ENCODE measurements around the gene CLDN14.

Gene CLDN14

DNA sequence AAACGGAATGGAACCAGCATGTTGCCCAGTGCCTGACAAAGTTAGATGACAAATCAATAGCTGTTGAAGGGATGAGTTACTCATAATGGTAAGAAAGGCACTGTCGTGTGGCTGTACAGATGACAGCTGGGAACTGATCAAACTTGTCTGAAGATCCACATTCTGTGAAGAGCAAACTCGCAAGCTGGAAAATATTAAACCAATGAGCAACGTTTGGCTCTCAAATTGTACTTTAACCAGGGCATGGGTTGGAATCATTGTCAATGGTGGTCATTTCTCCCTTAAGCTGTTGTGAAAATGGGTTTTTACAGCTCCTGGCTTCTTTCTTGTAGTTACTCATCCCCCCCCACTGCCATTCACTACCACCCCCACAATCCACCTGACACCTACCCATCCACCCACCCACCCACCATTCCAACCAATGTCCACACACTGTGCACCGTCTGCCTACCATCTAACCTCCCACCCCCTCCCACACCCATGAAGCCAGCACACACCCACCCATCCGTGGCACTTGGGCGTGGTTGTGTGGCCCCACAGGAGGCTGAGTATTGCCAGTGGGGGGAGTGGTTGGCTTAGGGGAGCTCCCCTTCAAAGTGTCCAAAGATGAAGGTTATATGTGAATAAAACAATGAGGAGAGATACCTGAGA is 46.7 kb downstream of the CLDN14 start:
- DNase-seq (ENCODE audit: low read depth in 2 of 2): no peak

DNA sequence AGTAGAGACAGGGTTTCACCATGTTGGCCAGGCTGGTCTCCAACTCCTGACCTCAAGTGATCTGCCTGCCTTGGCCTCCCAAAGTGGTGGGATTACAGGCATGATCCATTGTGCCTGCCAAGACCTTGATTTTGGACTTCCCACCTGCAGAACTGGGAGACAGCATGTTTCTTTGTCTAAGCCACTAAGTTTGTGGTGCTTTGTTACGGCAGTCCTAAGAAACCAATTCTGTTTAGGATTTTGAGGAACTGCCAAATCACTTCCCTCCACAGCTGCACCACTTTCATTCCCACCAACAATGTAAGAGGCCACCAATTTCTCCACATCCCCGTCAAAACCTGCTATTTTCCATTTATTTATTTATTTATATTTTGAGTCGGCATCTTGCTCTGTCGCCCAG is 48.7 kb downstream of the CLDN14 start:
- no peak for DNase-seq (ENCODE audit: low read depth in 2 of 2)

DNA sequence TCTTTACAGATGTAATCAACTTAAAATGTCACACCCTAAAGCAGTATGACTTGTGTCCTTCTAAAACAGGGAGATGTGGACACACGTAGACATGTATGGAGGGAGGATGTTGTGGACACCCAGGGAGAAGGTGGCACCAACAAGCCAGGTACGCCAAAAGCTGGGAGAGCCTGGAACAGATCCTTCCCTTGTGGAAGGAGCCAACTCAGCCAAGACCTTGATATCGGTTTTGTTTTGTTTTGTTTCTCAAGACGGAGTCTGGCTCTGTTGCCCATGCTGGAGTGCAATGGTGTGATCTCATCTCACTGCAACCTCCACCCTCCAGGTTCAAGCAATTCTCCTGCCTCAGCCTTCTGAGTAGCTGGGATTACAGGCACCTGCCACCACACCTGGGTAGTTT is 49.1 kb downstream of the CLDN14 start:
- no peak for DNase-seq (ENCODE audit: low read depth in 2 of 2)

DNA sequence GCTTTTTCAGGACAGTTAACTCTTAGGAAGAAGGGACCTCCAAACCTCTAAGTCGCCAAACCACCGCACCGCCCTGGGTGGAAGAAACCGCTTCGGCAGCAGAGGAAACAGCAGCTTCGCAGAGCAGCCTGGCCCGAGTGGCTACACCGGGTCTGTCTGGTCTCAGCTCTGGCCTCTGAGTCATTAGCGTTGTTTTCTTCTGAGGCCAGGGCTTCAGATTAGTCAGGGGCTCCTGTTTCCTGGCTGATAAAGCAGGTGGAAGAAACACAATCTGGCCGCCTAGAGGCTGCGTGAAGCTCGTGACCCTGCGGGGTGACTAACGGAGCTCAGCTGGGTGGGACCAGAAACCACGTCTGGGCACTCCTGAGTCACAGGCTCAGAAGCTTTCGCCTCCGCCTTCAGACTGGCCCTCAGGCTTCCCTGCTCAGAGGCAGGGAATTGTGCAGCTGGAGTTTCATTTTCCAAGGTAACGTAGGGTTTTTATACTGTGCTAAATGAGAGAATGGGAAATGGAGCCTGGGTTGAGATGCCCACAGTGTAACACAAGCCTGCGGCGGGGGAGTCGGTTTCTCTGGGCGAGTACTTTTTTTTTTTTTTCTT is 49.9 kb downstream of the CLDN14 start:
- peak; percentile 50 to 58 for DNase-seq (ENCODE audit: low read depth in 2 of 2)

DNA sequence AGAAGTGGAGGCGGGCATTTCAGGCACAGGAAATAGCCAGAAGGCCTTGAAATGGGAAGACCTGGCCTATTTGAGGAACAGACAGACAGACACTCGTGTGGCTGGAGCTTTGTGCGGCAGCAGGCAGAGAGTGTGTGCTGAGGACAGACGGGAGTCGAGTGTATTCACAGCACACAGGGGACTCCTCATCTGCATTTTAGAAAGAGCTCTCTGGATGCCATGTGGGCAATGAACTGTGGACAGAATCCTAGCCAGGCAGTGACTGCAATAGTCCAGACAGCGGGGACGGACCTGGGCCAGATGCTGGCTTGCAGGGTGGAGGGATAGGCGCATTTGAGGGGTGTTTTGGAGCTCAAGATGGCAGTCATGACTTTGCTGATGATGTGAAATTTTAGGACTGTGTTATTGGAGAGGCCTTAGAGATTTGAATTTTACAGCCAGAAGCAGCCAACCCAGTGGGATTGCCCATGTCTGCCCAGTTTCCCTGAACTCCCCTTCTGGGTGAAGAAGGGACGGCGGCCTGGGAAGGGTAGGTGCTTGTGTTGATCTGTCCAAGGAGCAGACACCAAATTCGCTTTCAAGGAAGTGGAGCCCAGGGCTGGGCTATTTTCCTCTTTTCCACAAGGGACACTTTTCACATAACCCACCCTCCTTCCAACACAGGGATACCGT is 51.0 kb downstream of the CLDN14 start:
- no peak for DNase-seq (ENCODE audit: low read depth in 2 of 2)

DNA sequence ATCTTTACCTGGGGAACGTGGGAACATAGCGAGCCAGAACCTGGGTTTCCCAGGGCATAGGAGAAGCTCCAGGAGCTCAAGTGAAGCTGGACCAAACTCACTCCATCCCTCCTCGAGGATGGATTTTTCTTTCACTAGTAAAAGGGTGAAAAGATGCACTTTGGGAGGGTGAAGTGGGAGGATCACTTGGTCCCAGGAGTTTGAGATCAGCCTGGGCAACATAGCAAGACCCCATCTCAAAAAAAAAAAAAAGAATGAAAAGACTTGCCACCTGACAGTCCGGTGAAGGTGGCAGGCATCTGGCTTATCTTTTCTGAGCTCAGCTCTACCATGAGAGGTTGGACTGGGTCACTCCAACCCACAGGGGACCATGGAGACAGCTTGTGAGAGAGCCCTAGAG is 52.4 kb downstream of the CLDN14 start:
- DNase-seq (ENCODE audit: low read depth in 2 of 2): no peak

DNA sequence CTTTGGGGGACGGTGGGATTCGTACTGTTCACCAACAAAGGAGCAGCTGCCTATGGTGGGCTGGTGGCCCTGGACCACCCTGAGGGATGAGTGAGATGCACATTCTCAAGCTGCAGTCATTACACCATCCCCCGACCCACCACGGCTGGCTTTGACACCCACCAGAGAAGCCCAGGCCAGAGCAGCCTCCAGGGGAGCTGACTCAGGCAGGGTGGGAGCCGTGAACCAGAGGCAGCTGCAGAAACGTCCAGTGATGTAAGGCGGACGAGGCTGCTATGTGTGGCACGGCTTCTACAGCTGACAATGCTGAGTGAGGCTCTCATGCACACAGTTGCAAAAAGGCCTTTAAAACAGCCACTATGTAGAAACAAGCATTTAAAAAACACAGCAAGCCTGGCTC is 54.6 kb downstream of the CLDN14 start:
- DNase-seq (ENCODE audit: low read depth in 2 of 2): no peak

DNA sequence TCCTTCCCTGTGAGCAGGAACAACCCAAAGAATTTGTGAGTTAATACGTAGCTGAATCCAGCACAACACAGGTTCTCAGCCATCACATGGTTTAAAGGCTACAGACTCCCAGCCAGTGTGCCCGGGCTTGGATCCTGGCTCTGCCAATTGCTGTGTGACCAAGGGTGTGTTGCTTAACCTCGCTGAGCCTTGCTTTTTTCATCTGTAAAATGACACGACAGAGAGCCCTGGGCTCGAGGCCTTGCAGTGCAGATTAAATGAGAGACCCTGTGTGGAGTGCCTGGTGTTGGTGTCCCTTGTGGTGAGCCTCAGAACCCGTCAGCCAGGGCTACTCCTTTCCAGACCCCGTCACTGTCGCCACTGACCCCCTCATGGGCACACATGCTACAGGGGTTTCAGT is 55.3 kb downstream of the CLDN14 start:
- DNase-seq (ENCODE audit: low read depth in 2 of 2): no peak

DNA sequence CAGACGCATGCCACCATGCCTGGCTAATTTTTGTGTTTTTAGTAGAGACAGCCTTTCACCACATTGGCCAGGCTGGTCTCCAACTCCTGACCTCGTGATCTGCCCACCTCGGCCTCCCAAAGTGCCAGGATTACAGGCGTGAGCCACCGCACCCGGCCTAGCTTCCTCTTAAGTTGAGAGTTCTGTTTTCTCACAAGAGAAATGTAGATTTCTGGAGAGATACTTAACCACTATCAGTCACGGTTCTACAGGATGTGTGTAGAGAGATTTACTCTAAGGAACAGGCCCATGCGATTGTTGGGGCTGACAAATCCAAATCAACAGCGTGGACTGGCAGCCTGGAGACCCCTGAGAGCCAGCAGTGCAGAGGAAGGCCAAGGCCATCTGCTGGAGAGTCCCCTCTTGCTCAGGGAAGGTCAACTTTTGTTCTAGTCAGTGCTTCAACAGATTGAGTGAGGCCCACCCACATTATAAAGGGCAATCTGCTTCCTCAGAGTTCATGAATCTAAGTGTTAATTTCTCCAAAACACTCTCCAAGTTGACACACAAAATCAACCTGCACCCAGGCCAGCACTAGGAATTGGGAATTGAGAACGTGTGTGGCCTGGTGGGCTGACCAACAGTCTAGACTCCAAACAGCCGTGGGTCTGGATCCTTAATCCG is 56.0 kb downstream of the CLDN14 start:
- DNase-seq (ENCODE audit: low read depth in 2 of 2): no peak

DNA sequence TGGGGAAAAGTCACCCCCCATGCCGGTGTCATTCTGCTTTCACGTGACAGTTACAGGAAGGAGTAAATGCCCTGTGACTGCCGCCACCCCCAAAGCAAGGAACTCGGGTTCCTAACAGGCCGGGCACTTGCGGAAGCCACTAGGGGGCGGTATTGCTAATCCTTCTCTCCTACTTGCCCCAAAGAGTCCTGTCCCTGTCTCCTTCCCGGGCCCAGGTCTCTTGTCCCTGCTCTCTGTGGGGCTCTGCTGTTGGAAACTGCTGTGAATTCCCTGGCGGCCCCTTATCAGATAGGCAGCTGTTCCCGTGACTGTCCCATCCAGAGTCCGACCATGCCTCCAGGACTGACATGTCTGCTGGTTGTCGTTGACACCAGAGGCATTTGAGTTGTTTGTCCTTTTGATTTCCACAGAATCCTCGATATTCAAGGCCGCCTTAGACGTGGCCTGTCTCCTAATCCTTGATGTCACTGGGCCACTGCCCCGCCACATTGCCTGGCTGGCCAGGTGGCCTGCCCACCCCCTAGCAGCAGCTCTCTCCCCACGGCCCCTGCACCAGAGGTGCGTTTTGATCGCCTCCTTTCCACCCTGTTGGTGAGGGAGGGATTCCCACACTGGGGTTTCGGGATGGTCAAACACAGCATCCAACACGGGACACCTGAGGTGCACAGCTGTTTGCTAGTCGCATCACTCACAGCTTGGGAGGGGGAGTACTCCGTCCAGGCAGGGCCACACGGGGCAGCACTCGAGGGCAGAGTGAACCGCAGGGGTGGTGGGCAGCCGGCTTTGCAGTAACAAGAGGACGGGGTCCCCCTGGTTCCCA is 57.4 kb downstream of the CLDN14 start:
- no peak for DNase-seq (ENCODE audit: low read depth in 2 of 2)

DNA sequence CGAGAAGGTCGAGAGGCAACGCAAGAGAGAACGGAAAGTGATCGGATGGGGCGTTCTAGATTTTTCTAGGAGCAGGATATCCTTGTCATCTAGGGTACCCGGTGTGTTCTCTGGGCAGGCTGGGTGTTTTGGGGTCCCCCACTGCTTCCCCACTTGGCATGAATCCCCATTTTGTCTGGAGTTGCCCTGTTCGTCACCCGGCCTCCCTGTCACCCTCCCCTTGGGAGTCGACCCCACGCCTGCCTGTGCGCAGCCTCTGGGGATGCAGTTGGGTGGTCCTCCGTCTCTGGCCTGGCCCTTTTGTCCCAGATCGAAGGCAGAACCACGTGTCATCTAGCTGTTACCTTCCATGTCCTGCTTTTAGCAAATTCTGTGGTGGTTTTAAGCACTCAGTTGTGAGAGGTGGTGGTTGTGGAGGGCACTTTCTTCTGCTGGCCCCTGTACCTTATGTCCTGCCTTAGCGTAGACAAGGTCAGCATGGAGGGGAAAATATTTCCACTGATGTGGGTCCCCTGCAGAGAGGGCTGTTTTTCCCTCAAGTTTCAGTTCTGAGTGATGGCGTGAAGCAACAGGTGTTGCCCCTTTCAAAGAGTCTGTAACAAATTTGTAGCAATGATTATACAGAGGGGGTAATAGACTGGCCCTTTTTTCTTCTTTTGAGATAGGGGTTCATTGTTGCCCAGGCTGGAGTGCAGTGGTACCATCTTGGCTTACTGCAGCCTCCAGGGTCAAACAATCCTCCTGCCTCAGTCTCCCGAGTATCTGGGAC is 59.2 kb downstream of the CLDN14 start:
- no peak for DNase-seq (ENCODE audit: low read depth in 2 of 2)

DNA sequence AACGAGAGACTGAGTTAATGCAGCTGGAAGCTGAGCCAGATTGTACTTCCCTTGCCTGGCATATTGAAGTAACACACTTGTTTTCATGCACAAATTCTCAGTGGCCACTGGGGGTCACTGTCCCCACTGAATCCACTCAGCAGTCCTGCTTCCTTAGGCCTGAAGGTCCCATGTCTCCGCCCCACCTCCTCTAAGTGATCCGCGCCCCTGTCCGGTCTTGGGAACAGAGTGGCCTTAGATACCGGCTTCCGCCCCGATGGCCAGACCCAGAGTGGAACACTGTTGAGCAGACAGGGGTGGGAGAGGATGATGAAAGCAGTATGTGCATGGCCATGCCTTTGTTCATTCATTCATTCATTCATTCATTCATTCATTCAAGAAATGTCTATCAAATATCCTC is 59.9 kb downstream of the CLDN14 start:
- DNase-seq (ENCODE audit: low read depth in 2 of 2): peak in 1 of 2 donors; percentile 19

DNA sequence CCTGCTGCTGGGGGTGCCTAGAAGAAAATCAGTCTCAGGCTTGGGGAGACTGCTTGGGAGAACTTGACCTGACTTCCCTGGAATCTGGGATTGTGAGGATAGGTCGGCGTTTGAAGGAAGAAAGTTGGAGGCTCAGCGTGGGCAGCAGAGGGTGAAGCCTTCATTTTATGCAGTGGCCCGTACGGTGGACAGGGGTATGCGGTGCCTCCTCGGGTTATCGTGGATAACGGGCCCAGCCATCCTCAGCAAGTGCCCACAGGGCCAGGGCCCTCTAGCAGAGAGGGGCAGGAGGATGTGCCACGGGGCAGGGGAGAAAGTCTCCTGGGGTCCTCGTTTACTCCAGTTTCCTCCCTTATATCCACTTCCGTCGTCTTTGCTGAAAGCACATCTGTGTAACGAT is 60.7 kb downstream of the CLDN14 start:
- DNase-seq (ENCODE audit: low read depth in 2 of 2): no peak

DNA sequence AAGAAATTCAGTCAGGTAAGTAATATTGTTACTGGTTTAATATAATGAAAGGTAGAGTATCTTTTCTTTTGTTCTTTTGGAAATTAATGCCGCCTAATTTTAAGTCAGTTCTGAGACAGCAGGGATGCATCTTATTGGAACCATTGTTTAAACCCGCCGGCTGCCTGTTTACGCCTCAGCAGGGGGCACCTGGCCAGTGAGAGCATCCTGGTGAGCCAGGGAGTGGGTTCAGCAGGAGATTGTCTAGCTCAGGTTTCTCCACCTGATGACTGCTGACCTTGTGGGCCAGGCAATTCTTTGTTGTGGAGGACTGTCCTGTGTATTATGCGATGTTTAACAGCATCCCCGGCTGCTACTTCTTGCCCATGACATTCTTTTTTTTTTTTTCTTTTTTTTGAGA is 64.5 kb downstream of the CLDN14 start:
- no peak for DNase-seq (ENCODE audit: low read depth in 2 of 2)

DNA sequence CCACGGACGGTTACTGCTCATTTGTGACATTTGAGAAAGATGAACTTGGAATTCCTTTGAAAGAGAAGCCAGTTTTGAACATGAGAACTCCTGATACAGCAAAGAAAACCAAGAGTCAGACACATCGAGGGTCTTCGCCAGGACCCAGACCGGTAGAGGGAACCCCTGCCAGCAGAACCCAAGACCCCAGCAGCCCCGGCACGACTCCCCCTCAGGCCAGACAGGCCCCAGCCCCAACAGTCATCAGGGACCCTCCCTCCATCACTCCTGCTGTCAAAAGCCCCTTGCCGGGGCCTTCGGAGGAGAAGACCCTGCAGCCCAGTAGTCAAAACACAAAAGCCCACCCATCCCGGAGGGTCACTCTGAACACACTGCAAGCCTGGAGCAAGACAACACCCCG is 67.0 kb downstream of the CLDN14 start:
- no peak for DNase-seq (ENCODE audit: low read depth in 2 of 2)

DNA sequence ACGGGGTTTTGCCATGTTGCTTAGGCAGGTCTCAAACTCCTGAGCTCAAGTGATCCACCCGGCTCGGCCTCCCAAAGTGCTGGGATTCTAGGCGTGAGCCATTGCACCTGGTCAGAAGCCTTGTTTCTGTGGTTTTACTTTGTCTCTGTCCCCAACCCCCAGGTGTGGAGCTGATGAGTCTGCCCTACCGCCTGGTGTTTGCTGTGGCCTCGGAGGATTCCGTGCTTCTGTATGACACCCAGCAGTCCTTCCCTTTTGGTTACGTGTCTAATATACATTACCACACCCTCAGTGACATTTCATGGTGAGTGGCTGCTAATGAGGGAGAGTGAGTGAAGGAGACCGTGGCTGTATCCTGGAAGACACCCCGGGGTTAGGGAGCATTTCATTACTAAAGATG is 68.6 kb downstream of the CLDN14 start:
- DNase-seq (ENCODE audit: low read depth in 2 of 2): no peak
